ENCODE measurements around the gene PLCL1. TPM values are rescaled to one million over a fixed set of nuclear protein-coding genes. Genes with fewer than 3 reads are reported as not detected.

PLCL1 gene
- total and polyA plus RNA-seq, 2 donors from 2014 or later: 13.6 to 14.7 TPM

- Histone ChIP-seq H3K27me3 (ENCODE audit: control insufficient read depth, insufficient read depth, low read length) (no peaks in the 10 kb centered on the region), H3K9me3 (ENCODE audit: control insufficient read depth in 2 of 3, insufficient read depth in 1 of 3, low read length in 3 of 3) (no peaks in the 10 kb centered on the region), H3K9ac (ENCODE audit: low read length in 3 of 3) (no peak overlapping the region), H3K36me3 (ENCODE audit: control insufficient read depth in 2 of 3, insufficient read depth in 3 of 3, low read length in 3 of 3) (no peaks in the 10 kb centered on the region), H3K4me3 (ENCODE audit: low read length in 3 of 3) (no peak overlapping the region), H3K4me1 (ENCODE audit: control insufficient read depth in 2 of 3, insufficient read depth in 2 of 3, low read depth in 1 of 3, low read length in 3 of 3) (peaks cover 0 to 8% (median 4%) of the 10 kb centered on the region in 3 donors), H3K27ac (ENCODE audit: low read depth in 2 of 2, low read length in 2 of 2) (no peak overlapping the region)
- intact Hi-C loops (cut with DNase I): no loop called here
- FAIRE-seq (no peak), DNase-seq (no peak)
- TF ChIP-seq, protein P1, sequence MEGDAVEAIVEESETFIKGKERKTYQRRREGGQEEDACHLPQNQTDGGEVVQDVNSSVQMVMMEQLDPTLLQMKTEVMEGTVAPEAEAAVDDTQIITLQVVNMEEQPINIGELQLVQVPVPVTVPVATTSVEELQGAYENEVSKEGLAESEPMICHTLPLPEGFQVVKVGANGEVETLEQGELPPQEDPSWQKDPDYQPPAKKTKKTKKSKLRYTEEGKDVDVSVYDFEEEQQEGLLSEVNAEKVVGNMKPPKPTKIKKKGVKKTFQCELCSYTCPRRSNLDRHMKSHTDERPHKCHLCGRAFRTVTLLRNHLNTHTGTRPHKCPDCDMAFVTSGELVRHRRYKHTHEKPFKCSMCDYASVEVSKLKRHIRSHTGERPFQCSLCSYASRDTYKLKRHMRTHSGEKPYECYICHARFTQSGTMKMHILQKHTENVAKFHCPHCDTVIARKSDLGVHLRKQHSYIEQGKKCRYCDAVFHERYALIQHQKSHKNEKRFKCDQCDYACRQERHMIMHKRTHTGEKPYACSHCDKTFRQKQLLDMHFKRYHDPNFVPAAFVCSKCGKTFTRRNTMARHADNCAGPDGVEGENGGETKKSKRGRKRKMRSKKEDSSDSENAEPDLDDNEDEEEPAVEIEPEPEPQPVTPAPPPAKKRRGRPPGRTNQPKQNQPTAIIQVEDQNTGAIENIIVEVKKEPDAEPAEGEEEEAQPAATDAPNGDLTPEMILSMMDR (IDR thresholded peaks at IDR 0.05; ENCODE audit: borderline replicate concordance, extremely low read depth, insufficient read depth): no peak
Measured at GRCh38 chr2:197877038-197877437, 72.6 kb downstream of the PLCL1 start.

GRCh38 chr2:197878792-197879191 is 74.4 kb downstream of the PLCL1 start:
- H3K9me3 ChIP-seq (ENCODE audit: control insufficient read depth in 2 of 3, insufficient read depth in 1 of 3, low read length in 3 of 3): no peaks in the 10 kb centered on the region
- H3K4me3 ChIP-seq (ENCODE audit: low read length in 3 of 3): no peak overlapping the region
- peak overlapping the region in 1 of 2 donors; percentile 8 for H3K27ac ChIP-seq (ENCODE audit: low read depth in 2 of 2, low read length in 2 of 2)
- H3K4me1 ChIP-seq (ENCODE audit: control insufficient read depth in 2 of 3, insufficient read depth in 2 of 3, low read depth in 1 of 3, low read length in 3 of 3): peaks cover 0 to 8% (median 4%) of the 10 kb centered on the region in 3 donors
- TF ChIP-seq, protein P1 (IDR thresholded peaks at IDR 0.05; ENCODE audit: borderline replicate concordance, extremely low read depth, insufficient read depth): no peak
- DNase-seq (no peak), FAIRE-seq (no peak)
- H3K36me3 ChIP-seq (ENCODE audit: control insufficient read depth in 2 of 3, insufficient read depth in 3 of 3, low read length in 3 of 3): no peaks in the 10 kb centered on the region
- H3K9ac ChIP-seq (ENCODE audit: low read length in 3 of 3): no peak overlapping the region
- no peaks in the 10 kb centered on the region for H3K27me3 ChIP-seq (ENCODE audit: control insufficient read depth, insufficient read depth, low read length)
- intact Hi-C loops (cut with DNase I): no loop called here

DNA sequence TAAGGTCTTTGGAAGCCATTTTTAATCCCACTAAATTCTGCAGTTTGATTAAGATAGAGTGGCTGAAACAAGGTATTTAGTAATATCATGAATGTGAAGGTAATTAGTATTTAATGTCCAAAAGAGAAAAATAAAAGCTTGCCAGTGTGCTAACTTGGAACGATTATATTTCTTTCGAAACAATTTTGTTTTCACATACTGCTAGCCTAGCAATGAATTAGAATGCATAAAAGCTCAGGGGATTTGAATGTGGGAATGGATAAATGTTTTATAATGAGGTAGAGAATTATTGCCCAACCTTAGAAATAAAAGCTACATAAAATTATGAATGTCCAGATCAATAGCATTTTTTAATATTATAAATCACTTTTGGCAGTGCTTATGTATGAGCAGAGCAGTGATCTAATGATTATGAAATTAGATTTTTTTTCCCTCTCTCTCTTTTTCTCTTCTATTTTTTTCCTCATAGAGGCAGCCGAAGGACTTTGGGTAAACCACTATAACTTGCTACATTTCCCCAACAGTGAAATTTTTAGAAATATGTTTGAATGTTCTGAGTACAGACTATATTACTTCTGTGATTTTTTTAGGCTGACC is 75.5 kb downstream of the PLCL1 start:
- no peaks in the 10 kb centered on the region for H3K27me3 ChIP-seq (ENCODE audit: control insufficient read depth, insufficient read depth, low read length)
- FAIRE-seq: peak; percentile 45
- TF ChIP-seq, protein P1 (IDR thresholded peaks at IDR 0.05; ENCODE audit: borderline replicate concordance, extremely low read depth, insufficient read depth): no peak
- H3K4me3 ChIP-seq (ENCODE audit: low read length in 3 of 3): no peak overlapping the region
- DNase-seq: no peak
- no peaks in the 10 kb centered on the region for H3K9me3 ChIP-seq (ENCODE audit: control insufficient read depth in 2 of 3, insufficient read depth in 1 of 3, low read length in 3 of 3)
- H3K4me1 ChIP-seq (ENCODE audit: control insufficient read depth in 2 of 3, insufficient read depth in 2 of 3, low read depth in 1 of 3, low read length in 3 of 3): peaks cover 0 to 8% (median 4%) of the 10 kb centered on the region in 3 donors
- H3K36me3 ChIP-seq (ENCODE audit: control insufficient read depth in 2 of 3, insufficient read depth in 3 of 3, low read length in 3 of 3): no peaks in the 10 kb centered on the region
- H3K27ac ChIP-seq (ENCODE audit: low read depth in 2 of 2, low read length in 2 of 2): no peak overlapping the region
- intact Hi-C loops (cut with DNase I): no loop called here
- no peak overlapping the region for H3K9ac ChIP-seq (ENCODE audit: low read length in 3 of 3)

All from kidney (tissue), 14 donors.